ENCODE measurements around the gene SLC4A3. TPM values are rescaled to one million over a fixed set of nuclear protein-coding genes. Genes with fewer than 3 reads are reported as not detected.

Gene SLC4A3
- total and polyA plus RNA-seq, 2 of the 8 experiments (the other 6 are each of a cell fraction or from before 2014, with no cell fraction given) = 4.8 to 7.4 TPM

- CTCF ChIA-PET (ENCODE audit: partially characterized antibody) = interaction anchor here (0.7 to 2.7 kb wide), 10 partner anchors 9 to 117 kb away, joined by 3 to 8 read pairs (median 4); no protein-coding TSS in a partner anchor
Measured at GRCh38 chr2:219658874-219659273, 31.4 kb downstream of the SLC4A3 start.

More at GRCh38 chr2:219658874-219659273, 31.4 kb downstream of the SLC4A3 start:
- H2BK120ac ChIP-seq (replicated peaks; ENCODE audit: low read depth, low read length) = no peak overlapping the region
- H2BK12ac ChIP-seq (ENCODE audit: low read depth, low read length) = no peak overlapping the region
- no peak overlapping the region for H2AFZ ChIP-seq (ENCODE audit: low read length)
- H3K4me1 ChIP-seq (replicated peaks in 1 of 4; ENCODE audit: control insufficient read depth in 3 of 4, insufficient read depth in 4 of 4, low read length in 3 of 4) = peaks cover 0 to 3% (median 1%) of the 10 kb centered on the region in 4 experiments; a peak in 1 of 7 replicates
- H3K4me3 ChIP-seq (ENCODE audit: extremely low read depth in 1 of 4, insufficient read depth in 2 of 4, low read depth in 3 of 4, low read length in 4 of 4) = no peak overlapping the region
- H3K27ac ChIP-seq (ENCODE audit: low read depth, low read length) = no peak overlapping the region
- H3K79me1 ChIP-seq (ENCODE audit: low read depth, low read length) = no peaks in the 10 kb centered on the region
- H3K27me3 ChIP-seq (replicated peaks in 1 of 4; ENCODE audit: control insufficient read depth in 3 of 4, extremely low read depth in 1 of 4, insufficient read depth in 3 of 4, low read length in 3 of 4) = no peaks in the 10 kb centered on the region
- H2BK15ac ChIP-seq (ENCODE audit: low read length) = no peak overlapping the region
- H4K20me1 ChIP-seq (replicated peaks in 1 of 2; ENCODE audit: control insufficient read depth in 1 of 2, insufficient read depth in 2 of 2, low read length in 2 of 2) = no peaks in the 10 kb centered on the region
- no peak overlapping the region for H4K8ac ChIP-seq (ENCODE audit: extremely low read depth, insufficient read depth, low read length)
- H3K56ac ChIP-seq (replicated peaks; ENCODE audit: insufficient read length, low read depth, low read length) = no peak overlapping the region
- H2BK5ac ChIP-seq (ENCODE audit: low read depth, low read length) = no peak overlapping the region
- 87% methylated on average over 3 of the region's 3 CpGs; no CpG with 5 or more reads in 1 of the 2 experiments for WGBS, 2 experiments (ENCODE audit: extremely low coverage in 1 of 2, insufficient coverage in 1 of 2, insufficient read length in 1 of 2, insufficient replicate concordance in 2 of 2, low coverage in 1 of 2, low lambda C conversion rate in 2 of 2, missing lambda C conversion rate in 1 of 2)
- no peak overlapping the region for H3K14ac ChIP-seq (ENCODE audit: insufficient read length)
- H3K23ac ChIP-seq (ENCODE audit: insufficient read length) = no peak overlapping the region
- no peak overlapping the region for H3K4ac ChIP-seq (replicated peaks; ENCODE audit: insufficient read length, low read depth, low read length)
- H3K4me2 ChIP-seq (ENCODE audit: insufficient read depth in 1 of 2, low read depth in 2 of 2, low read length in 2 of 2) = no peak overlapping the region
- no peak overlapping the region for H2BK20ac ChIP-seq (ENCODE audit: low read length)
- H3K79me2 ChIP-seq (ENCODE audit: control insufficient read depth in 1 of 2, insufficient read depth in 2 of 2, low read length in 2 of 2) = no peaks in the 10 kb centered on the region
- no peak for FAIRE-seq
- H4K91ac ChIP-seq (replicated peaks; ENCODE audit: insufficient read length, low read length) = no peak overlapping the region
- peaks cover 1% of the 10 kb centered on the region; the same call in 1 of the 2 replicates for H3K23me2 ChIP-seq (ENCODE audit: low read depth, low read length)
- no peak overlapping the region for H4K5ac ChIP-seq (ENCODE audit: insufficient read length, low read depth, low read length)
- no peak overlapping the region for H3K18ac ChIP-seq (ENCODE audit: extremely low read depth, low read length)
- DNase-seq (ENCODE audit: low read depth in 1 of 2, low spot score in 2 of 2) = no peak
- H2AK5ac ChIP-seq (ENCODE audit: low read depth, low read length) = no peak overlapping the region
- H3K36me3 ChIP-seq (ENCODE audit: control insufficient read depth in 2 of 4, insufficient read depth in 4 of 4, low read length in 3 of 4) = no peaks in the 10 kb centered on the region
- H3K9me3 ChIP-seq (ENCODE audit: insufficient read depth in 2 of 2, low read depth in 1 of 2, low read length in 1 of 2) = peaks cover 9 to 11% of the 10 kb centered on the region in 2 experiments; a peak in 2 of 4 replicates
- TF ChIP-seq CBX8 (IDR thresholded peaks at IDR 0.05; ENCODE audit: borderline replicate concordance, low read depth, low read length) (no peak), TEAD4 (IDR thresholded peaks at IDR 0.05; ENCODE audit: low read depth, low read length) (no peak), PHF8 (conservative IDR thresholded peaks at IDR 0.05; ENCODE audit: low read depth, low read length) (no peak), MAFK (IDR thresholded peaks at IDR 0.05; ENCODE audit: low read depth, low read length) (no peak), TBP (IDR thresholded peaks at IDR 0.05; ENCODE audit: low read depth, low read length) (no peak)
- POLR2A ChIA-PET (ENCODE audit: partially characterized antibody) = interaction anchor here (1.2 kb wide), 1 partner anchor 62 kb away, joined by 4 read pairs; no protein-coding TSS in a partner anchor
- no peak overlapping the region for H3K9ac ChIP-seq (replicated peaks in 1 of 4; ENCODE audit: extremely low read depth in 1 of 4, low read depth in 3 of 4, low read length in 3 of 4)
